ENCODE data around the gene RASAL1. TPM values are rescaled to one million over a fixed set of nuclear protein-coding genes. Genes with fewer than 3 reads are reported as not detected.

The RASAL1 gene
- total RNA-seq, 4 donors from 2014 or later, result not detected

DNA sequence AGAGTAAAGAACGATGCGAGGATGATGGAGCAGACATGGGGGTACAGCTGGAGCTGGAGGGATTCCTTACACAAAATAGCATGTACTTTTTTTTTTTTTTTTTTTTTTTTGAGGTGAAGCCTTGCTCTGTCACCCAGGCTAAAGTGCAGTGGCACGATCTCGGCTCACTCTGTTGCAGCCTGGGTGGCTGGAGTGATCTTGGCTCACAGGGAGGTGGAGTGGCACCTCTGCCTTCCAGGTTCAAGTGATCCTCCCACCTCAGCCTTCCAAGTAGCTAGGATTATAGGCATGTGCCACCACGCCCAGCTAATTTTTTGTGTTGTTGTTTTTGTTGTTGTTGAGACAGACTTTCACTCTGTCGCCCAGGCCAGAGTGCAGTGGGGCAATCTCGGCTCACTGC is 5.1 kb upstream of the RASAL1 start:
- TF ChIP-seq, protein P1, sequence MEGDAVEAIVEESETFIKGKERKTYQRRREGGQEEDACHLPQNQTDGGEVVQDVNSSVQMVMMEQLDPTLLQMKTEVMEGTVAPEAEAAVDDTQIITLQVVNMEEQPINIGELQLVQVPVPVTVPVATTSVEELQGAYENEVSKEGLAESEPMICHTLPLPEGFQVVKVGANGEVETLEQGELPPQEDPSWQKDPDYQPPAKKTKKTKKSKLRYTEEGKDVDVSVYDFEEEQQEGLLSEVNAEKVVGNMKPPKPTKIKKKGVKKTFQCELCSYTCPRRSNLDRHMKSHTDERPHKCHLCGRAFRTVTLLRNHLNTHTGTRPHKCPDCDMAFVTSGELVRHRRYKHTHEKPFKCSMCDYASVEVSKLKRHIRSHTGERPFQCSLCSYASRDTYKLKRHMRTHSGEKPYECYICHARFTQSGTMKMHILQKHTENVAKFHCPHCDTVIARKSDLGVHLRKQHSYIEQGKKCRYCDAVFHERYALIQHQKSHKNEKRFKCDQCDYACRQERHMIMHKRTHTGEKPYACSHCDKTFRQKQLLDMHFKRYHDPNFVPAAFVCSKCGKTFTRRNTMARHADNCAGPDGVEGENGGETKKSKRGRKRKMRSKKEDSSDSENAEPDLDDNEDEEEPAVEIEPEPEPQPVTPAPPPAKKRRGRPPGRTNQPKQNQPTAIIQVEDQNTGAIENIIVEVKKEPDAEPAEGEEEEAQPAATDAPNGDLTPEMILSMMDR (IDR thresholded peaks at IDR 0.05), result no peak
- DNase-seq (ENCODE audit: low spot score), result no peak
- no peak for ATAC-seq (ENCODE audit: low FRiP score)

DNA sequence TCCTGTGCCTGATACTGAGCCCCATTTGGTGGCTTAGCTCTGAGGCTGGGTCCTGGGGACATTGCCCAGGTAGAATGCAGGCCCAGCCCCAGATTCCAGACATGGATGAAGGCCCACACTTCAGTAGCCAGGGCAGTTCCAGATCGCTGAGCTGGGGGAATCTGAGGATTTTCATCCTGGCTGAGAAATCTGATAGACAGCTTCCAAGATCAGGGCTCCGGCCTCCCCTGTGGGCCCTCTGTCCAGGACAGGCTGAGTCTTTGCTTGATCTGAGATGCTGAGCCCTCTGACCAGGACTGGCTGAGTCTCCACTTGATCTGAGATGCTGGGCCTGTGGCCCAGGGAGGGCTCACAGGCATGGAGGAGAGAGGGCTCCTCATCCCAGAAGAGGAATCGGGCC is 3.3 kb upstream of the RASAL1 start:
- TF ChIP-seq, protein P1 (IDR thresholded peaks at IDR 0.05), result no peak
- ATAC-seq (ENCODE audit: low FRiP score), result no peak
- no peak for DNase-seq (ENCODE audit: low spot score)

DNA sequence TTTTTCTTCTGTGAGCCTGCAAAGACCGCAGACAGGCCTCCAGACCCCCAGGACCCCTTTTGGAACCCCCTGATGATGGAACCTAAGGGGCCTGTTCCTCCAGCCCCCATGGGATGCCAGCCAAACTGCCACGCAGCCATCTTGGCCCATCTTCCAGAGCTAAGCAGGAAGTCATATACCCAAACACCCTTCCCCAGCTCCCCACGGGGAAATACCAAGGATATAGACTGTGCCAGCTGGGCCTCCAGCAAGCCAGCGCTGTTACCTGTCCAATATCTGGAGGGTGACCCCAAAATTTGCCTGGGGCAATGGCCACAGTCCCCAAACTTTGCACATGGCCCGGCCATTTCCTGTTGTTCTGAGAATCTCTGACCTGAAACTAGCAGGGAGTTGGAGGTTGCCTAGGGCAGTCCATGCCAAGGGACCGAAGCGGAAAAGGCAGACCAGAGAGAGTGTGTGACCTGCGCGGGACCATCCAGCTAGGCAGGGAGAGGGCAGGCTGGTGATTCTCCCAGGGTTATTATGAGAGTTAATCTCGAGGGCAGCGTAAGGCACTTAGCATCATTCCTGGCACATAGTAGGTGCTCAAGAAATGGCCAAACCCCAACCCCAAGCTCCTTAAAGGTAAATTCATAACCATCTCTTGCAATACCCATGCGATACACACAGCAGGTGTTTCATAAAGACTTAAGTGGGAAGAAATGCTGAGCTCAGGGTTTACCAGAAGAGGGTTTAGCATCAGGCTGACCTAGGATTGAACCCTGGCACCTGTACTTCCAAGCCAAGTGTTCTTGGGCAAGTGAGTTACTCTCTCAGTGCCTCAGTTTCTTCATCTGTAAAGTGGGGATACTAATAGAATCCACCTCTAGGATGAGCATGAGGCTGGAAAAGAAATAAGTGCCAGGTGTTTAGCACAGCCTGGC is 2.6 kb upstream of the RASAL1 start:
- TF ChIP-seq, protein P1 (IDR thresholded peaks at IDR 0.05), result no peak
- no peak for ATAC-seq (ENCODE audit: low FRiP score)
- no peak for DNase-seq (ENCODE audit: low spot score)

DNA sequence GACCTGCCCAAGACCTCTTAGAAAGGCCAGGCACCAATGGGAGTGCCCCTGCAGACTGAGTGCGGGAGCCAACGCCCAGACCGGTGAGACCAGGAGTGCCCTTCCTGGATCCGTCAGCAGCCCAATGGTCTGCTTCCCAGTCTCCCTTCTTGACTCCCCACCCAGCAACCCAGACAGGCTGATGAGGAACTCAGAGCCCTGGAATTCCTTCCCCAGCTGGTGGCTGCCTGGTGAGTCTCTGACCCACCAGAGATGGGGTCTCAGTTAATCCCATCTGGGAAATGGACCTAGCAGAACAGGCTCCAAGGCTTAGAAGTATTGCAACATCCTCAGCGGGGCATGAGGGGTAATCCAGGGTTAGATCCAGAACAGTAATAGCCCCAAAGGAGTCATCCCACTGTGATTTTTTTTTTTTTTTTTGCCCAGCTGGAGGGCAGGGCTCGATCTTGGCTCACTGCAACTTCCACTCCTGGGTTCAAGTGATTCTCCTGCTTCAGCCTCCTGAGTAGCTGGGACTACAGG is 1.5 kb upstream of the RASAL1 start:
- DNase-seq (ENCODE audit: low spot score), result no peak
- TF ChIP-seq, protein P1 (IDR thresholded peaks at IDR 0.05), result no peak
- ATAC-seq (ENCODE audit: low FRiP score), result no peak

DNA sequence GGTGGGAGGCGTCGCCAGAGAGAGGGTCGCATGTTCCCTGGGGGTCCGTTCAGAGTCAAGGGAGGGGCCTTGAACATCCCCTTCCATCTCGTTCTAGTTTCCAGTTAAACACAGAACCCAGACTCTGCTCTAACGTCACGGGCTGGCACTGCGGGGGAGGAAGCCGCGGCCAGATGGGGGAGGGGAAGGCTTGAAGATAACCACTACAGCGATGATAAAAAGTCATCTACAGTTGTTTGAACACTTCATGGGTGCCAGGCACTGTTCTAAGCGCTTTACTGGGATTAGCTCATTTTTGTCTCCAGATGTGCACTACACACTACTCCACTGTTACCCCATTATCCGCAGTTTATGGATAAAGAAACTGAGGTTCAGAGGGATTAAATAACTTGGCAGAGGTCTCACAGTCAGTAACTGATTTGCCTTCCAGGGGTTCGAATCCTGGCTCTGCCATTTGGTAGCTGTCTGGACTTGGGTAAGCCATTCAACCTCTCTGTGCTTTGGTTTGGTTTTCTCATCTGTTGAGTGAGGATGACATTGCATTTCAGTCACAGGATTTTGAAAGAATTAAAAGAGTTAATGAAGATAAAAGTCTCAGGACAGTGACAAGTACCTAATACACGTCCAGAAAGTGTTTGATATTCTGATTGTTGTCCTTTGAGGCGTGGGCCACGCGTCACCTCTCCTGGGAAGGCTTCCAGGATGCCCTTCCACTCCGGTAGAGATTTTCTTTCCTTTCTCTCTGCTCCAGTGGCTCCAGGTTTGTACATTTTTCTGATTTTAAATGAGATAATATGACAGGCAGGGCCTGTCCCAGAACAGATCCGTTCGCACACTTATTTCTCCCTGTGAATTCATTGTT is 798 bp upstream of the RASAL1 start:
- DNase-seq (ENCODE audit: low spot score), result no peak
- TF ChIP-seq, protein P1 (IDR thresholded peaks at IDR 0.05), result no peak
- ATAC-seq (ENCODE audit: low FRiP score), result no peak

DNA sequence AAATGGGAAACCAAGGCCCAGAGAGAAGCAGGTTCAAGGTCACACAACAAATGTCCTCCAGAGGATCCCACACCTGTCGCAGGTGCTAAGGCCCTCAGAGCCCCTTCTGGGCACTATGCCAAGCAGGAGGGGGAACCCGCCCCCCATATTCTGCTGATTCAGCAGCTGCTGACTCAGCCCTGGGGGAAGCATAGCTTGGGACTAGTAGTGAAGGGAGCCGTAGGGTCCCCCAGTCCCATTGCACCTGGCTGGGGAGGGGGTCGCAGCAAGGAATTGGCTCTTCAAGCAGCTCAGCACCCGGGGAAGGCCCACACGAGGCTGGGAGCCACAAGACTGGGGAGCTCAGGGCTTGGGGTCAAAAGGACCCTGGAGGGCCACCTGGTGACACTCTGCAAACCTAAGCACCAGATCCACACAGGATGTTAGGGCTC is 1.0 kb downstream of the RASAL1 start:
- TF ChIP-seq, protein P1 (IDR thresholded peaks at IDR 0.05), result no peak
- no peak for ATAC-seq (ENCODE audit: low FRiP score)
- no peak for DNase-seq (ENCODE audit: low spot score)

Data from omental fat pad (tissue), 4 donors.